ENCODE measurements around the gene CPPED1.

GRCh38 chr16:12737563-12737962, 66.1 kb downstream of the CPPED1 start:
- TF ChIP-seq POLR2AphosphoS5 (IDR thresholded peaks at IDR 0.05; ENCODE audit: low read depth, low read length) (no peak), POLR2A (IDR thresholded peaks at IDR 0.05; ENCODE audit: low read depth, low read length) (no peak), TAF1 (IDR thresholded peaks at IDR 0.05; ENCODE audit: low read depth, low read length) (no peak)
